GM12878 (cell line): ENCODE data around the gene ZFP64. TPM values are rescaled to one million over a fixed set of nuclear protein-coding genes. Genes with fewer than 3 reads are reported as not detected.

ENCODE experiments used
- CBFB ChIP-seq: IDR thresholded peaks from 2 replicates; pipeline ENCODE4 v1.6.1; 2016; ENCODE audit warnings: antibody characterized with exemption, low read depth
- ESRRA ChIP-seq: IDR thresholded peaks from 2 replicates; pipeline ENCODE4 v1.6.1; 2012; ENCODE audit warnings: mild to moderate bottlenecking, low read length, improper control_type of control experiment
- HCFC1 ChIP-seq: fragments of 150-350 bp; IDR thresholded peaks from 2 replicates; pipeline ENCODE4 v1.6.1; 2014; ENCODE audit warnings: low read length
- LARP7 ChIP-seq: fragments of 450-650 bp; IDR thresholded peaks from 2 replicates; pipeline ENCODE4 v1.6.1; 2017; ENCODE audit warnings: mild to moderate bottlenecking
- NBN ChIP-seq: fragments of 450-650 bp; IDR thresholded peaks from 2 replicates; pipeline ENCODE4 v1.6.1; 2016
- TCF3 ChIP-seq: IDR thresholded peaks from 2 replicates; pipeline ENCODE4 v1.6.1; 2012; ENCODE audit warnings: low read depth, mild to moderate bottlenecking, low read length, borderline replicate concordance; ENCODE audit not compliant: insufficient read depth
- YBX1 ChIP-seq: fragments of 450-650 bp; IDR thresholded peaks from 2 replicates; pipeline ENCODE4 v1.6.1; 2016; ENCODE audit warnings: antibody characterized with exemption
- ZNF217 ChIP-seq: fragments of 450-650 bp; IDR thresholded peaks from 2 replicates; pipeline ENCODE4 v1.6.1; 2017; ENCODE audit warnings: antibody characterized with exemption, mild to moderate bottlenecking
- polyA plus RNA-seq, 11 experiments: library from polyadenylated mRNA; depleted of rRNA in 4 of 11; unstranded in 6 of 11; stranded (reverse) in 5 of 11; fragments of >200 nt; fragmentation: Nextera tagmentation in 4 of 11; fragmentation: Illumina TruSeq in 1 of 11; extraction: Ambion mirVana in 4 of 11; extraction: Trizol in 1 of 11; gene quantifications; 1 replicate in 1 of 11; 2 replicates in 10 of 11; pipeline versions ENCODE4 v1.2.1 to v1.2.3, GENCODE V29; 2011 to 2016; ENCODE audit warnings: inconsistent platforms in 2 of 11, missing spikeins in 2 of 11, low read depth in 1 of 11
- total RNA-seq, 4 experiments: library from RNA; depleted of rRNA in 3 of 4; stranded (reverse); fragments of >200 nt in 3 of 4; fragmentation: Illumina TruSeq in 1 of 4; extraction: Trizol in 1 of 4; gene quantifications; 2 replicates each; pipeline versions ENCODE4 v1.2.1 to v1.2.3, GENCODE V29; 2013 to 2021
- TF ChIP-seq, protein P1 (sequence below): IDR thresholded peaks from 2 replicates; pipeline ENCODE4 v1.6.1; 2011; ENCODE audit warnings: low read depth, mild to moderate bottlenecking, low read length, moderate library complexity, borderline replicate concordance; ENCODE audit errors: extremely low read depth
- TF ChIP-seq, protein P2 (sequence below): fragments of 450-650 bp; conservative IDR thresholded peaks from 2 replicates; pipeline ENCODE4 v1.6.1; 2017; ENCODE audit warnings: mild to moderate bottlenecking, moderate library complexity
- TF ChIP-seq, protein P3 (sequence below): fragments of 450-650 bp; IDR thresholded peaks from 2 replicates; pipeline ENCODE4 v1.6.1; 2016; ENCODE audit warnings: mild to moderate bottlenecking
- TF ChIP-seq, protein P4 (sequence below): IDR thresholded peaks from 2 replicates; pipeline ENCODE4 v1.6.1; 2012; ENCODE audit warnings: low read depth, low read length, improper control_type of control experiment
- TF ChIP-seq, protein P5 (sequence below): fragments of 450-650 bp; formaldehyde crosslinking; IDR thresholded peaks from 2 replicates; pipeline ENCODE4 v1.5.0; 2022; ENCODE audit warnings: mild to moderate bottlenecking, missing genetic modification characterization
- TF ChIP-seq, protein P6 (sequence below): fragments of 450-650 bp; IDR thresholded peaks from 2 replicates; pipeline ENCODE4 v1.6.1; 2017; ENCODE audit warnings: mild to moderate bottlenecking, moderate library complexity
- TF ChIP-seq, protein P7 (sequence below): IDR thresholded peaks from 2 replicates; pipeline ENCODE4 v1.6.1; 2012; ENCODE audit warnings: low read length, inconsistent platforms

The ZFP64 gene
- total and polyA plus RNA-seq, 10 of the 15 experiments (the other 5 are each of a cell fraction or from before 2014, with no cell fraction given) = 2.3 to 21.8 (median 11.8) TPM

DNA sequence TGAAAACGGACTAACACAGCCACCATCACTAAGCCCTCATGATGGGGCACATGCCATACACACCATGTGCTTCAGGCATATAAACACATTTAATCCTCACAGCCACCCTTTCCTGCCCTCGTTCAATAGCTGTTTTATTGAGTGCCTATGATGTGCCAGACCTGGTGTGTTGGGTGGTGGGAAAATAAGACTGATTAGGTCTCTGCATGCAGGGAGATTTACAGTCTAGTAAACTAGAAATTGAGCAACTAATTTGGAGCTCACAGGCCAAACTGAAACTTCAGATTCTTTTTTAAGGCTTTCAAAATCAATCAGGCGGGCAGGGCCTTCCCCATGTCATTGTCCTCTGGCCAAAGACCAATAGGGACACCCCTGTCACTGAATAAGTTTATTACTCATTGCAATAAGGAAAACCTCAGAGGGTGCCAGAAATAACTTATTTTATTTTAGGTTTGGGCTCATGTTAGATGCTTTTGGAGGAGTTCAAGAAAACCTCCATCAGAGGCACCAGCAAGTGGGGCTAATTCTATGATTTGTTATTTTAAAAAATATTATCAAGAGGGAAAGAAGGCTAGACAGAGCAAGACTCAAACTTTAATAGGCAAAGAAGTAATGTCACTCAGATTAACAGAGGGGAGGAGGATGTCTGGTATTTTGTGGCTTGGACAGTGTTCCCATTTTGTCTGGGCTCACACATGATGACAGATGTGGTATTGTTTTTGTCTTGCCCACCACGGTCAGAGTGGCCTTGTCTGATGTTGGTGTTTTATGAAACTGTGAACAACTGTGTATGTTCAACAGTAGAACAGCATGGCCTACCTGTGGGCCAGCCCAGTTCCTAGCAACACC is 12.0 kb downstream of the ZFP64 start (continued):
- TF ChIP-seq, protein P1, sequence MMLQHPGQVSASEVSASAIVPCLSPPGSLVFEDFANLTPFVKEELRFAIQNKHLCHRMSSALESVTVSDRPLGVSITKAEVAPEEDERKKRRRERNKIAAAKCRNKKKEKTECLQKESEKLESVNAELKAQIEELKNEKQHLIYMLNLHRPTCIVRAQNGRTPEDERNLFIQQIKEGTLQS = no peak
- TF ChIP-seq, protein P2, sequence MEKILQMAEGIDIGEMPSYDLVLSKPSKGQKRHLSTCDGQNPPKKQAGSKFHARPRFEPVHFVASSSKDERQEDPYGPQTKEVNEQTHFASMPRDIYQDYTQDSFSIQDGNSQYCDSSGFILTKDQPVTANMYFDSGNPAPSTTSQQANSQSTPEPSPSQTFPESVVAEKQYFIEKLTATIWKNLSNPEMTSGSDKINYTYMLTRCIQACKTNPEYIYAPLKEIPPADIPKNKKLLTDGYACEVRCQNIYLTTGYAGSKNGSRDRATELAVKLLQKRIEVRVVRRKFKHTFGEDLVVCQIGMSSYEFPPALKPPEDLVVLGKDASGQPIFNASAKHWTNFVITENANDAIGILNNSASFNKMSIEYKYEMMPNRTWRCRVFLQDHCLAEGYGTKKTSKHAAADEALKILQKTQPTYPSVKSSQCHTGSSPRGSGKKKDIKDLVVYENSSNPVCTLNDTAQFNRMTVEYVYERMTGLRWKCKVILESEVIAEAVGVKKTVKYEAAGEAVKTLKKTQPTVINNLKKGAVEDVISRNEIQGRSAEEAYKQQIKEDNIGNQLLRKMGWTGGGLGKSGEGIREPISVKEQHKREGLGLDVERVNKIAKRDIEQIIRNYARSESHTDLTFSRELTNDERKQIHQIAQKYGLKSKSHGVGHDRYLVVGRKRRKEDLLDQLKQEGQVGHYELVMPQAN = no peak
- TF ChIP-seq TCF3 (no peak), CBFB (peak; percentile 79), HCFC1 (no peak), LARP7 (no peak), NBN (peak; percentile 32; the same call in 1 of the 2 replicates), YBX1 (no peak), ZNF217 (peak; percentile 78), ESRRA (no peak)
- TF ChIP-seq, protein P3, sequence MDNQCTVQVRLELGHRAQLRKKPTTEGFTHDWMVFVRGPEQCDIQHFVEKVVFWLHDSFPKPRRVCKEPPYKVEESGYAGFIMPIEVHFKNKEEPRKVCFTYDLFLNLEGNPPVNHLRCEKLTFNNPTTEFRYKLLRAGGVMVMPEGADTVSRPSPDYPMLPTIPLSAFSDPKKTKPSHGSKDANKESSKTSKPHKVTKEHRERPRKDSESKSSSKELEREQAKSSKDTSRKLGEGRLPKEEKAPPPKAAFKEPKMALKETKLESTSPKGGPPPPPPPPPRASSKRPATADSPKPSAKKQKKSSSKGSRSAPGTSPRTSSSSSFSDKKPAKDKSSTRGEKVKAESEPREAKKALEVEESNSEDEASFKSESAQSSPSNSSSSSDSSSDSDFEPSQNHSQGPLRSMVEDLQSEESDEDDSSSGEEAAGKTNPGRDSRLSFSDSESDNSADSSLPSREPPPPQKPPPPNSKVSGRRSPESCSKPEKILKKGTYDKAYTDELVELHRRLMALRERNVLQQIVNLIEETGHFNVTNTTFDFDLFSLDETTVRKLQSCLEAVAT = no peak
- TF ChIP-seq, protein P4, sequence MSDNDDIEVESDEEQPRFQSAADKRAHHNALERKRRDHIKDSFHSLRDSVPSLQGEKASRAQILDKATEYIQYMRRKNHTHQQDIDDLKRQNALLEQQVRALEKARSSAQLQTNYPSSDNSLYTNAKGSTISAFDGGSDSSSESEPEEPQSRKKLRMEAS = peak; percentile 67
- TF ChIP-seq, protein P5, sequence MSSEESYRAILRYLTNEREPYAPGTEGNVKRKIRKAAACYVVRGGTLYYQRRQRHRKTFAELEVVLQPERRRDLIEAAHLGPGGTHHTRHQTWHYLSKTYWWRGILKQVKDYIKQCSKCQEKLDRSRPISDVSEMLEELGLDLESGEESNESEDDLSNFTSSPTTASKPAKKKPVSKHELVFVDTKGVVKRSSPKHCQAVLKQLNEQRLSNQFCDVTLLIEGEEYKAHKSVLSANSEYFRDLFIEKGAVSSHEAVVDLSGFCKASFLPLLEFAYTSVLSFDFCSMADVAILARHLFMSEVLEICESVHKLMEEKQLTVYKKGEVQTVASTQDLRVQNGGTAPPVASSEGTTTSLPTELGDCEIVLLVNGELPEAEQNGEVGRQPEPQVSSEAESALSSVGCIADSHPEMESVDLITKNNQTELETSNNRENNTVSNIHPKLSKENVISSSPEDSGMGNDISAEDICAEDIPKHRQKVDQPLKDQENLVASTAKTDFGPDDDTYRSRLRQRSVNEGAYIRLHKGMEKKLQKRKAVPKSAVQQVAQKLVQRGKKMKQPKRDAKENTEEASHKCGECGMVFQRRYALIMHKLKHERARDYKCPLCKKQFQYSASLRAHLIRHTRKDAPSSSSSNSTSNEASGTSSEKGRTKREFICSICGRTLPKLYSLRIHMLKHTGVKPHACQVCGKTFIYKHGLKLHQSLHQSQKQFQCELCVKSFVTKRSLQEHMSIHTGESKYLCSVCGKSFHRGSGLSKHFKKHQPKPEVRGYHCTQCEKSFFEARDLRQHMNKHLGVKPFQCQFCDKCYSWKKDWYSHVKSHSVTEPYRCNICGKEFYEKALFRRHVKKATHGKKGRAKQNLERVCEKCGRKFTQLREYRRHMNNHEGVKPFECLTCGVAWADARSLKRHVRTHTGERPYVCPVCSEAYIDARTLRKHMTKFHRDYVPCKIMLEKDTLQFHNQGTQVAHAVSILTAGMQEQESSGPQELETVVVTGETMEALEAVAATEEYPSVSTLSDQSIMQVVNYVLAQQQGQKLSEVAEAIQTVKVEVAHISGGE (CRISPR knock-in tag) = no peak
- TF ChIP-seq, protein P6, sequence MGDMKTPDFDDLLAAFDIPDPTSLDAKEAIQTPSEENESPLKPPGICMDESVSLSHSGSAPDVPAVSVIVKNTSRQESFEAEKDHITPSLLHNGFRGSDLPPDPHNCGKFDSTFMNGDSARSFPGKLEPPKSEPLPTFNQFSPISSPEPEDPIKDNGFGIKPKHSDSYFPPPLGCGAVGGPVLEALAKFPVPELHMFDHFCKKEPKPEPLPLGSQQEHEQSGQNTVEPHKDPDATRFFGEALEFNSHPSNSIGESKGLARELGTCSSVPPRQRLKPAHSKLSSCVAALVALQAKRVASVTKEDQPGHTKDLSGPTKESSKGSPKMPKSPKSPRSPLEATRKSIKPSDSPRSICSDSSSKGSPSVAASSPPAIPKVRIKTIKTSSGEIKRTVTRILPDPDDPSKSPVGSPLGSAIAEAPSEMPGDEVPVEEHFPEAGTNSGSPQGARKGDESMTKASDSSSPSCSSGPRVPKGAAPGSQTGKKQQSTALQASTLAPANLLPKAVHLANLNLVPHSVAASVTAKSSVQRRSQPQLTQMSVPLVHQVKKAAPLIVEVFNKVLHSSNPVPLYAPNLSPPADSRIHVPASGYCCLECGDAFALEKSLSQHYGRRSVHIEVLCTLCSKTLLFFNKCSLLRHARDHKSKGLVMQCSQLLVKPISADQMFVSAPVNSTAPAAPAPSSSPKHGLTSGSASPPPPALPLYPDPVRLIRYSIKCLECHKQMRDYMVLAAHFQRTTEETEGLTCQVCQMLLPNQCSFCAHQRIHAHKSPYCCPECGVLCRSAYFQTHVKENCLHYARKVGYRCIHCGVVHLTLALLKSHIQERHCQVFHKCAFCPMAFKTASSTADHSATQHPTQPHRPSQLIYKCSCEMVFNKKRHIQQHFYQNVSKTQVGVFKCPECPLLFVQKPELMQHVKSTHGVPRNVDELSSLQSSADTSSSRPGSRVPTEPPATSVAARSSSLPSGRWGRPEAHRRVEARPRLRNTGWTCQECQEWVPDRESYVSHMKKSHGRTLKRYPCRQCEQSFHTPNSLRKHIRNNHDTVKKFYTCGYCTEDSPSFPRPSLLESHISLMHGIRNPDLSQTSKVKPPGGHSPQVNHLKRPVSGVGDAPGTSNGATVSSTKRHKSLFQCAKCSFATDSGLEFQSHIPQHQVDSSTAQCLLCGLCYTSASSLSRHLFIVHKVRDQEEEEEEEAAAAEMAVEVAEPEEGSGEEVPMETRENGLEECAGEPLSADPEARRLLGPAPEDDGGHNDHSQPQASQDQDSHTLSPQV = 0 out of 2 replicates have a peak, but pooled peaks have one; percentile 45
- TF ChIP-seq, protein P7, sequence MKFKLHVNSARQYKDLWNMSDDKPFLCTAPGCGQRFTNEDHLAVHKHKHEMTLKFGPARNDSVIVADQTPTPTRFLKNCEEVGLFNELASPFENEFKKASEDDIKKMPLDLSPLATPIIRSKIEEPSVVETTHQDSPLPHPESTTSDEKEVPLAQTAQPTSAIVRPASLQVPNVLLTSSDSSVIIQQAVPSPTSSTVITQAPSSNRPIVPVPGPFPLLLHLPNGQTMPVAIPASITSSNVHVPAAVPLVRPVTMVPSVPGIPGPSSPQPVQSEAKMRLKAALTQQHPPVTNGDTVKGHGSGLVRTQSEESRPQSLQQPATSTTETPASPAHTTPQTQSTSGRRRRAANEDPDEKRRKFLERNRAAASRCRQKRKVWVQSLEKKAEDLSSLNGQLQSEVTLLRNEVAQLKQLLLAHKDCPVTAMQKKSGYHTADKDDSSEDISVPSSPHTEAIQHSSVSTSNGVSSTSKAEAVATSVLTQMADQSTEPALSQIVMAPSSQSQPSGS = peak; percentile 96
